Spleen (tissue), 7 donors: Measurements from ENCODE around the gene FRYL.

Source experiments
- CTCF ChIP-seq, 11 experiments: fragments of 200-600 bp in 7 of 11; fragments of 450-650 bp in 4 of 11; sonication (generic) in 4 of 11; IDR thresholded peaks in 8 of 11; conservative IDR thresholded peaks in 3 of 11; 1 replicate in 7 of 11; 2 replicates in 4 of 11; pipeline versions ENCODE4 v1.4.0 to v1.8.0; 2016 to 2021; ENCODE audit warnings: antibody characterized with exemption in 11 of 11, inconsistent platforms in 4 of 11, mild to moderate bottlenecking in 1 of 11
- POLR2AphosphoS5 ChIP-seq, 3 donors: sonication (generic); formaldehyde crosslinking; IDR thresholded peaks; one replicate each; pipeline ENCODE4 v1.5.1; 2017; ENCODE audit warnings: antibody characterized with exemption in 3 of 3
- donor health status: DM: no; HTN: no; CAD: no; lungs with moderate emphysema.
- donor health status: DM: no; HTN: no; CAD: no.
- donor health status: DM: no; HTN: no; CAD: no.

GRCh38 chr4:48542888-48543287 is 237.2 kb downstream of the FRYL start:
- TF ChIP-seq POLR2AphosphoS5 (IDR thresholded peaks at IDR 0.05), result no peak
- TF ChIP-seq CTCF (IDR thresholded peaks at IDR 0.05 in 8 of 11, conservative IDR thresholded peaks at IDR 0.05 in 3 of 11), result no peak
